ENCODE measurements around the gene TBC1D3D.
"Not testable (repeated sequence)": the region's sequence is repeated elsewhere in the genome, so short reads cannot be mapped to it uniquely, and the experiment has no call there.

Gene TBC1D3D

DNA sequence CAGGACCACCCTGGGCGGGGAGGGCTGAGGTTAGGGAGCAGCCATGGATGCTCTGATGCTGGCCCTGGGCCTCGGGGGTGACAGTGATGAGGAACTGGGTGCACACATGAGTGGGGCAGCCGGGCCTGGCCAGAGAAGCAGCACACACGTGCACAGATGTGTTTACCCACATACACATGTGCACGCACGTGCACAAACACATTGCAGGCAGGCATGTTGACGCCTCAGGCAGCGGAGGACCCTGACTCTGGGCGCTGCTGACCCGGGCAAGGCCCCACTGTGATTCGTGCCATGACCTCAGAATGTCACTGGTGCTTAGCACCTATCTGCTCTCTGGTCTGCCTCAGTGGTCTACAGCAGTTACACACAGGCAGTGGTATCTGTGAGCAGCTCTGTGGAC lies at the start of gene TBC1D3D:
TBC1D3D (plus strand) TSS at position 301 of the 400 bp plus-strand sequence. CDS start 1,585 bp downstream, outside the sequence.
- H3K27me3 ChIP-seq (ENCODE audit: low read depth, low read length); H3K4me1 ChIP-seq (ENCODE audit: control insufficient read depth in 1 of 2, insufficient read depth in 2 of 2, low read length in 2 of 2); H3K9me3 ChIP-seq (ENCODE audit: control insufficient read depth in 1 of 2, low read length in 2 of 2); H3K4me3 ChIP-seq (ENCODE audit: low read depth in 1 of 2, low read length in 2 of 2); H3K36me3 ChIP-seq (ENCODE audit: control insufficient read depth in 1 of 2, insufficient read depth in 2 of 2, low read length in 2 of 2); H3K27ac ChIP-seq (ENCODE audit: low read length): not testable (repeated sequence)

DNA sequence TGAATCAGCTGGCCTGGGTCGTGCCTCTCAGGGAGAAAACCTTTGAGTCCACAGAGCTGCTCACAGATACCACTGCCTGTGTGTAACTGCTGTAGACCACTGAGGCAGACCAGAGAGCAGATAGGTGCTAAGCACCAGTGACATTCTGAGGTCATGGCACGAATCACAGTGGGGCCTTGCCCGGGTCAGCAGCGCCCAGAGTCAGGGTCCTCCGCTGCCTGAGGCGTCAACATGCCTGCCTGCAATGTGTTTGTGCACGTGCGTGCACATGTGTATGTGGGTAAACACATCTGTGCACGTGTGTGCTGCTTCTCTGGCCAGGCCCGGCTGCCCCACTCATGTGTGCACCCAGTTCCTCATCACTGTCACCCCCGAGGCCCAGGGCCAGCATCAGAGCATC lies 14.8 kb upstream of the TBC1D3D start, which contains the start of gene TBC1D3L:
TBC1D3L (minus strand) TSS at position 101 of the 400 bp plus-strand sequence. CDS start 1,540 bp downstream, outside the sequence.
- H3K36me3 ChIP-seq (ENCODE audit: control insufficient read depth in 1 of 2, insufficient read depth in 2 of 2, low read length in 2 of 2); H3K4me3 ChIP-seq (ENCODE audit: low read depth in 1 of 2, low read length in 2 of 2); H3K27me3 ChIP-seq (ENCODE audit: low read depth, low read length); H3K27ac ChIP-seq (ENCODE audit: low read length); H3K9me3 ChIP-seq (ENCODE audit: control insufficient read depth in 1 of 2, low read length in 2 of 2); H3K4me1 ChIP-seq (ENCODE audit: control insufficient read depth in 1 of 2, insufficient read depth in 2 of 2, low read length in 2 of 2): not testable (repeated sequence)
